Measurements from ENCODE around the gene NPSR1.
"Not testable (repeated sequence)": the region's sequence is repeated elsewhere in the genome, so short reads cannot be mapped to it uniquely, and the experiment has no call there.

NPSR1 gene

DNA sequence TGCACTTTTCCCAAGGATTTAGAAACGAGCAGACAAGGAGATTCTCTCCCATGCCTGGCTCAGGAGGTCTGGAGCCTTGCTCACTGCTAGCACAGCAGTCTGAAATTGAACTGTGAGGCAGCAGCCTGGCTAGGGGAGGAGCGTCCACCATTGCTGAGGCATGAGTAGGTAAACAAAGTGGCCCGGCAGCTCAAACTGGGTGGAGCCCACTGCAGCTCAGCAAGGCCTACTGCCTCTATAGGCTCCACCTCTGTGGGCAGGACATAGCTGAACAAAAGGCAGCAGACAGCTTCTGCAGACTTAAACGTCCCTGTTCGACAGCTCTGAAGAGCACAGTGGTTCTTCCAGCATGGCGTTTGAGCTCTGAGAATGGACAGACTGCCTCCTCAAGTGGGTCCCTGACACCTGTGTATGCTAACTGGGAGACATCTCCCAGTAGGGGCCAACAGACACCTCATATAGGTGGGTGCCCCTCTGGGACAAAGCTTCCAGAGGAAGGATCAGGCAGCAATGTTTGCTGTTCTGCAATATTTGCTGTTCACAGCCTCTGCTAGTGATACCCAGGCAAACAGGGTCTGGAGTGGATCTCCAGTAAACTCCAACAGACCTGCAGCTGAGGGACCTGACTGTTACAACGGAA, 156.3 kb downstream of the NPSR1 start:
- H3K4me1 ChIP-seq (ENCODE audit: control insufficient read depth, insufficient read depth, low read length); DNase-seq (ENCODE audit: low read depth); H3K9ac ChIP-seq (ENCODE audit: low read length); H3K36me3 ChIP-seq (ENCODE audit: control insufficient read depth, insufficient read depth, low read length, severe bottlenecking); H3K27me3 ChIP-seq (replicated peaks; ENCODE audit: control insufficient read depth, insufficient read depth, low read length); H3K4me3 ChIP-seq (ENCODE audit: low read length); H3K9me3 ChIP-seq (ENCODE audit: control insufficient read depth, low read length): not testable (repeated sequence)

DNA sequence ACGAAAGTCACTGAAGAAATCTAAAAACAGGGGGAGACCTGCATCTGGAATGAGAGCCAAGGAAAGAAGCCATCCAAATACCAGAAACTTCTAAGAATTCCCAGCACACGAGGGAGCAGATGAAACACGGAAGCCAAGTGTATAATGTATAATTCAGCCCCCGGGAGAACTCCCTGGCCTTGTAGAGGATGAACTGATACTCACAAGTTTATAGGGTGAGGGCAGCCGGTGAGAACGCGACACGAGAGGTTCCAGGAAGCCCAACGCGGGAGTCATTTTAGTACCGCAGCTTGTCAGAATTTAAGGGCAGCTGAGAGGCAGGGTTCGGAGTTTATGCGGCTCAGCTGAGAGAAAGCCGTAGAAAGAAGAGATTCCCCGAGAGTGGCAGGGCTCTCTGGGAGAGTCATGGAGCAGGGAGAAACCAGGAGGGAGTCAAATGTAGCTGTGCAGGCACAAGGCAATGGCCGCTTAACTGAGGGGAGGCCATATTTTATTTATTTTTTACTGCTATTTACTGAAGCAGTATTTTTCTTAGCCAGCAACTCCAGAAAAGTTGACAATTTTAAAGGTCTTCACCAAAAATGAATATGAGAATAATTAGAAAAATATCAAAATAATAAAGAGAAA, 164.0 kb downstream of the NPSR1 start:
- H3K4me1 ChIP-seq (ENCODE audit: control insufficient read depth, insufficient read depth, low read length), result peaks cover 4% of the 10 kb centered on the region
- no peak for DNase-seq (ENCODE audit: low read depth)
- no peaks in the 10 kb centered on the region for H3K9me3 ChIP-seq (ENCODE audit: control insufficient read depth, low read length)
- no peaks in the 10 kb centered on the region for H3K27me3 ChIP-seq (replicated peaks; ENCODE audit: control insufficient read depth, insufficient read depth, low read length)
- H3K9ac ChIP-seq (ENCODE audit: low read length), result no peak overlapping the region
- H3K36me3 ChIP-seq (ENCODE audit: control insufficient read depth, insufficient read depth, low read length, severe bottlenecking), result no peaks in the 10 kb centered on the region
- H3K4me3 ChIP-seq (ENCODE audit: low read length), result peak overlapping the region; percentile 15

DNA sequence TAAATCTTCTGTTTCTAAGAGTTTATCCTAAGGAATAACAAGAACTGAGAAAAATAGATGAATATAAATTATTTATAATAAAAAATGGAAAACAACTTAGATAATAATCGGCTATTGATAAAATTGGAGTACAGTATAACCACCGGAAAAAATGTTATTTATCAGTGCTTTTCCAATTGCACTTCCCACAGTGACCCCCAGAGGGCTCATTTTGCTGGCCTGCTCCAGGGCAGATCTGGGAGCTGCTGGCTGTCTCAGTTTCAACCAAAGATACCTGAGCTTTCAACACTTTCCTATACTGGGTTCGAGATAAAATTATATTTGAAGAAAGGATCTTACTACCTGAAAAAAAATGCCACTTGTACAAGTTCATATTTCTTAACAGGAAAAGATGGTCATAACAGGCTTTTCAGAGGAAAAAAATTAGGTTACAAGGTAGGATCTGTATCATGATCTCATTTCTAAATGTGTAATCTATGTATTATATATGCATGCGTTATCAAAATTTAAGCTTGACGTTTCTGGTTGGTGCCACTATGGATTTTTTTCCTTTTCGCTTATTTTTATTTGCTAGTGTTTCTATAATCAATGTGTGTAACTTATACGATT, 165.7 kb downstream of the NPSR1 start:
- H3K9me3 ChIP-seq (ENCODE audit: control insufficient read depth, low read length), result no peaks in the 10 kb centered on the region
- DNase-seq (ENCODE audit: low read depth), result peak; percentile 75
- H3K36me3 ChIP-seq (ENCODE audit: control insufficient read depth, insufficient read depth, low read length, severe bottlenecking), result no peaks in the 10 kb centered on the region

DNA sequence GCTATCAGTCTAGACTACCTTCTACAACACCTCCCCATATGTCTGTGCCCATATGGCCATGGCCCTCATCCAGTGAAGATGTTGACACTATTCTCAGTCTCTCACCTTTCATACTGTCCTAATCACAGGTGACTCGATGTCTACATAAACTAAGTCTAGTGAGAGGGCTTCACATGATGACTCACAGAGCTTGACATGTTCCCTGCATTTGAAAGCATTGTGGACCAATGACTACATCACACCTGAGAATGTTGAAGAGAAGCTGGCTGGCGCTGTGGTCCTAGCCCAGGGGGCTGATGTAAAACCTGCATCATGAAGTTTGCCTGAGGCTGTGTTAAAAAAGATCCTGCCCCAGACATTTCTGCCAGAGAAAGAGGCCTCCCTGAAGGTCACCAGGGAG, 167.2 kb downstream of the NPSR1 start:
- no peak overlapping the region for H3K4me3 ChIP-seq (ENCODE audit: low read length)
- no peak for DNase-seq (ENCODE audit: low read depth)
- no peak overlapping the region for H3K9ac ChIP-seq (ENCODE audit: low read length)
- H3K36me3 ChIP-seq (ENCODE audit: control insufficient read depth, insufficient read depth, low read length, severe bottlenecking), result no peaks in the 10 kb centered on the region
- peaks cover 7% of the 10 kb centered on the region for H3K27me3 ChIP-seq (replicated peaks; ENCODE audit: control insufficient read depth, insufficient read depth, low read length)
- H3K4me1 ChIP-seq (ENCODE audit: control insufficient read depth, insufficient read depth, low read length), result peaks cover 4% of the 10 kb centered on the region
- no peaks in the 10 kb centered on the region for H3K9me3 ChIP-seq (ENCODE audit: control insufficient read depth, low read length)

More for the DNA sequence above, 165.7 kb downstream of the NPSR1 start:
- Histone ChIP-seq H3K27me3 (replicated peaks; ENCODE audit: control insufficient read depth, insufficient read depth, low read length) (no peaks in the 10 kb centered on the region), H3K9ac (ENCODE audit: low read length) (no peak overlapping the region), H3K4me1 (ENCODE audit: control insufficient read depth, insufficient read depth, low read length) (peaks cover 4% of the 10 kb centered on the region), H3K4me3 (ENCODE audit: low read length) (no peak overlapping the region)

DNA sequence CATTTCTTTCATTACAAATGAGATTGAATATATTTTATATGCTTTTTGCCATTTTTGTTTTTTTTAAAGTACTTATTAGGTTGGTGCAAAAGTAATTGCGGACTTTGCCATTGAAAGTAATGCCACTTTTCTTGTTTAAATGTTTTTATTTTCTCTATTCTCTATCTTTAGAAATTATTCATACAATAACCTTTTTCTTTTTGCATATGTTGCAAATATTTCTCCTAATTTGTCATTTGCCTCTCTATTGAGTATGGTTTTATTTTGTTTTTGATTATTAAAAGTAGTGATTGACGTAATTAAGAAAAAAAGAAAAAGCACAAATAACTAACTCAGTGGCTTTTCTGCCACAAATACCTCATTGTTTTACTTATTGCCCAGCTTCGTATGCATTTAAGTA, 172.4 kb downstream of the NPSR1 start:
- no peaks in the 10 kb centered on the region for H3K4me1 ChIP-seq (ENCODE audit: control insufficient read depth, insufficient read depth, low read length)
- no peaks in the 10 kb centered on the region for H3K9me3 ChIP-seq (ENCODE audit: control insufficient read depth, low read length)
- no peak for DNase-seq (ENCODE audit: low read depth)
- H3K9ac ChIP-seq (ENCODE audit: low read length), result no peak overlapping the region
- H3K36me3 ChIP-seq (ENCODE audit: control insufficient read depth, insufficient read depth, low read length, severe bottlenecking), result no peaks in the 10 kb centered on the region
- no peak overlapping the region for H3K4me3 ChIP-seq (ENCODE audit: low read length)
- peaks cover 23% of the 10 kb centered on the region for H3K27me3 ChIP-seq (replicated peaks; ENCODE audit: control insufficient read depth, insufficient read depth, low read length)

DNA sequence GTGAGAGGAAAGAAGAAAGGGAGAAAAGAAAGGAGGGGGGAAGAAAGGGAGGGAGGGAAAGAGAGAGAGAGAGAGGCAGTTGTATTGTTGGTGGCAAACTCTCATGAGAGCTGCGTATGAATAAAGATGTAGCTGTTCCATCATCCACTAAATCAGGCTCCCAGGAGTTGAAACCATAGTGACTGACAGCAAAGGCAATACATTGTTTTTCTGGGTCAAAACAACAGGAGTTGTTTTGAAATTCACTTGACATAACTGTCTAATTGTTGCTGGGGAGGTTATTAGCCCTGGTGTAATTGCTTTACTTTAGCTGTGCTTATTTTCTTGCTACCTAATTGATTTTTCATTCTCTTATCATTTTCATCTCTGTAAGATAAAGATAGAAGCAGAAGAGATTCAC, 173.4 kb downstream of the NPSR1 start:
- H3K4me3 ChIP-seq (ENCODE audit: low read length), result no peak overlapping the region
- no peak overlapping the region for H3K9ac ChIP-seq (ENCODE audit: low read length)
- no peaks in the 10 kb centered on the region for H3K4me1 ChIP-seq (ENCODE audit: control insufficient read depth, insufficient read depth, low read length)
- H3K27me3 ChIP-seq (replicated peaks; ENCODE audit: control insufficient read depth, insufficient read depth, low read length), result peaks cover 24% of the 10 kb centered on the region
- no peaks in the 10 kb centered on the region for H3K36me3 ChIP-seq (ENCODE audit: control insufficient read depth, insufficient read depth, low read length, severe bottlenecking)
- no peaks in the 10 kb centered on the region for H3K9me3 ChIP-seq (ENCODE audit: control insufficient read depth, low read length)
- no peak for DNase-seq (ENCODE audit: low read depth)

DNA sequence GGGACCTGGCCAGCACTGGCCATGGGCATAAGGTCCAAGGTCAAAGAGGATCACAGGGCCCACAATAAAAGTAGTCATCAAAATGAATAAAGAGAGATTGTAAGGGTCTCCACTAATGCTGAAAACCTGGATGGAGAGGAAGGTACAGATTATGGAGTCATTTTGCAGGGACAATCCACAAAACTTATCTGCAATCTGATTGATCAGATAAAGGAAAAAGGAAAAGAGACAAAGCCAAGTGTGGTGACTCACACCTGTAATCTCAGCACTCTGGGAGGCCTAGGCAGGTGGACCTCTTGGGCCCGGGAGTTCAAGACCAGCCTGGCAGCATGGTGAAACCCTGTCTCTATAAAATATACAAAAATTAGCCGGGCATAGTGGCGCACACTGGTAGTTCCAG, 174.0 kb downstream of the NPSR1 start:
- Histone ChIP-seq H3K9me3 (ENCODE audit: control insufficient read depth, low read length) (no peaks in the 10 kb centered on the region), H3K36me3 (ENCODE audit: control insufficient read depth, insufficient read depth, low read length, severe bottlenecking) (no peaks in the 10 kb centered on the region), H3K27me3 (replicated peaks; ENCODE audit: control insufficient read depth, insufficient read depth, low read length) (peaks cover 24% of the 10 kb centered on the region), H3K4me3 (ENCODE audit: low read length) (no peak overlapping the region), H3K4me1 (ENCODE audit: control insufficient read depth, insufficient read depth, low read length) (no peaks in the 10 kb centered on the region), H3K9ac (ENCODE audit: low read length) (no peak overlapping the region)
- DNase-seq (ENCODE audit: low read depth), result no peak

DNA sequence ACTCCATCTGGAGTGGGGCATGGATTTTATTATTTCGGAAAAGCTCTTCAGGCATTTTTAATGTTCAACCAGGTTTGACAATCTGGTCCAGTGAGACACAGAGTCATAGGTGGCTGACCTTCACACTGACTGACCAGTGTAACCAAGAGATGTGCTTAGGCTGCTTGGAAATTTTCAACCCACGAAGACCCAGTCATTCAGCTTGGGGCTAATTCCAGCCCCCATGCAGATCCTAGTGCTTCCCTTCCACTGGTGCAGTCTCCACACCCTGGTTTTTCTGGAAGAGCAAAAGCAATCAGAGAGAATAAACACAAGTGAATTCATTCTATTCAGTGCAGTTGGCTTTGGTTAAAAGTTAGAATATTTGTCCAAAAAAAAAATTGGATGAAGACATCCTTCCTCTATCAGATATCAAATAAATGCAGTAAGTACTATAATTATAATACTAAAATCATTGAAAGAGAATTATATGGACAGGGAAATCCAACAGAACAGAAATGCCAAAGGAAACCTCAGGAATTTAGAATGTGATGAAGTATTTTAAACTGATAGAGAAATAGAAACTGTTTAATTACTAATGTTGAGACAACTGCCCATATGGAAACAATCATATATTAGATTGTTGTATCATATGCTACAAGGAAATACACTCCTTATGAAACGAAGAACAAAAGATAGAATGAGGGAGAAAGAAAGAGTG, 178.0 kb downstream of the NPSR1 start:
- H3K4me1 ChIP-seq (ENCODE audit: control insufficient read depth, insufficient read depth, low read length), result no peaks in the 10 kb centered on the region
- no peak overlapping the region for H3K4me3 ChIP-seq (ENCODE audit: low read length)
- H3K9me3 ChIP-seq (ENCODE audit: control insufficient read depth, low read length), result no peaks in the 10 kb centered on the region
- DNase-seq (ENCODE audit: low read depth), result no peak
- H3K9ac ChIP-seq (ENCODE audit: low read length), result no peak overlapping the region
- H3K36me3 ChIP-seq (ENCODE audit: control insufficient read depth, insufficient read depth, low read length, severe bottlenecking), result no peaks in the 10 kb centered on the region
- H3K27me3 ChIP-seq (replicated peaks; ENCODE audit: control insufficient read depth, insufficient read depth, low read length), result peaks cover 23% of the 10 kb centered on the region

DNA sequence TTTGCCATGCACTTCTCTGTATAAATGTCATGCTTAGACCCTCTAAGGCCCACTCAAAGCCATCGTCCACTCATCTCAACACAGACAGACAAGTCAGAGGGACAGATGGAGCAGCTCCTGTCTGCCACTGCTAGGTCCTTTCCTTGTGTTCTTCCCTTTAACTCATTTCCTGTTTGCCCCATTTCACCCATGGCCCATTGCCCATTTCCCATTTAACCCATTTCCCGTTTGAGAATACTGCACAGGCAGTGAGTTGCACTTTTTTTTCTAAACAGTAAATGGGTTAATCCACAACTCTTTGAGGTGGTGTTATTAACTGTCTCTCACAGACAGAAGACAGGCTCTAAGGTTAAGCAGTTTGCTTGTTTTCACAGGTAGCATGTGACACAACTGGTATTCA, 179.3 kb downstream of the NPSR1 start:
- DNase-seq (ENCODE audit: low read depth), result no peak
- no peaks in the 10 kb centered on the region for H3K9me3 ChIP-seq (ENCODE audit: control insufficient read depth, low read length)
- H3K4me3 ChIP-seq (ENCODE audit: low read length), result no peak overlapping the region
- H3K36me3 ChIP-seq (ENCODE audit: control insufficient read depth, insufficient read depth, low read length, severe bottlenecking), result no peaks in the 10 kb centered on the region
- H3K27me3 ChIP-seq (replicated peaks; ENCODE audit: control insufficient read depth, insufficient read depth, low read length), result peaks cover 23% of the 10 kb centered on the region
- no peaks in the 10 kb centered on the region for H3K4me1 ChIP-seq (ENCODE audit: control insufficient read depth, insufficient read depth, low read length)
- no peak overlapping the region for H3K9ac ChIP-seq (ENCODE audit: low read length)

DNA sequence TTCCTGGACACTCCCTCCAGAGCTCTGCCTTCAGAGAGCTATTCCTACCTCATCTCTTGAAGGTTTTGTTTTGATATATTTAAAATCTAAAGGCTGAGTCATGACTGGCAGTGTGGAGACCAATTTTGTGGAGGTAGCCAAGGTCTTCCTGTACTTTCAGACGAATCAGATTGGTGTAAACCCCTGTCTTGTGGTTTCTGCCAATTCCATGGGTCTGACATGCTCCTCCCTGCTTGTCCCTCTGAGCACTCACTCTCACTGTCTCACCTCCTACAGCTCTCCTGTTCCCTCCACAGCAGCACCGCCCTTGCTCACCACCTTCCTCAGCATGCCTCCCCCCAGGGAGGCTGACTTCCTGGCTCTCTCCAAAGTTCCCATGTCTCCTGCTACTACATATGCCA, 179.8 kb downstream of the NPSR1 start:
- Histone ChIP-seq H3K9ac (ENCODE audit: low read length) (no peak overlapping the region), H3K36me3 (ENCODE audit: control insufficient read depth, insufficient read depth, low read length, severe bottlenecking) (no peaks in the 10 kb centered on the region), H3K4me3 (ENCODE audit: low read length) (no peak overlapping the region), H3K9me3 (ENCODE audit: control insufficient read depth, low read length) (no peaks in the 10 kb centered on the region), H3K4me1 (ENCODE audit: control insufficient read depth, insufficient read depth, low read length) (no peaks in the 10 kb centered on the region), H3K27me3 (replicated peaks; ENCODE audit: control insufficient read depth, insufficient read depth, low read length) (peaks cover 23% of the 10 kb centered on the region)
- no peak for DNase-seq (ENCODE audit: low read depth)

DNA sequence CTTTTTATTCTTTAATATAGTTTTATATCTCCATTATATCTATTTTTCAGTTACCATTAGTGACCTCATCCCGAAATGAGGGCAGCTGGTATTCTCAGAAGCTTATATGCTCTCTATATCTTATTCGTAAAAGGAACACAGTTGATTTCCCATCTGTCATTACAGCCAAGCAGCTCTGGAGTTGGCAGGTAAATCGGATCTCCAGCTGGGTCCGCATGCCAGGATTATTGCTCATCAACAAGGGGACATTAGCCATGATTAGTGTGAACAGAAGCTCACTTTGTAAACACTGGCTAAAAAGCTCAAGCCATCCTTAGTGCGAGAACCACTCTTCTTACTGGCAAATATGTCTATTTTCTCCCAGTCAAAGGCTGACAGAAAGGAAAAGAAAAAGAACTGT, 180.3 kb downstream of the NPSR1 start:
- DNase-seq (ENCODE audit: low read depth), result no peak
- Histone ChIP-seq H3K36me3 (ENCODE audit: control insufficient read depth, insufficient read depth, low read length, severe bottlenecking) (no peaks in the 10 kb centered on the region), H3K4me1 (ENCODE audit: control insufficient read depth, insufficient read depth, low read length) (no peaks in the 10 kb centered on the region), H3K9me3 (ENCODE audit: control insufficient read depth, low read length) (no peaks in the 10 kb centered on the region), H3K27me3 (replicated peaks; ENCODE audit: control insufficient read depth, insufficient read depth, low read length) (peaks cover 23% of the 10 kb centered on the region), H3K9ac (ENCODE audit: low read length) (no peak overlapping the region), H3K4me3 (ENCODE audit: low read length) (no peak overlapping the region)
